Measurements from ENCODE around the gene CDH4. TPM values are rescaled to one million over a fixed set of nuclear protein-coding genes. Genes with fewer than 3 reads are reported as not detected.

Gene CDH4
- total and polyA plus RNA-seq, 4 experiments from 2014 or later, result 0.39 to 1.1 (median 0.41) TPM; not detected in 1

- Mint-ChIP-seq H3K27ac (no peak overlapping the region), H3K27me3 (peaks cover 0 to under 1% of the 10 kb centered on the region in 2 donors), H3K4me3 (no peak overlapping the region), H3K9me3 (peaks cover 0 to 4% (median 0%) of the 10 kb centered on the region in 8 donors), H3K36me3 (no peaks in the 10 kb centered on the region), H3K4me1 (peaks cover 0 to 7% (median 2%) of the 10 kb centered on the region in 4 donors)
- H3K4me3 ChIP-seq (ENCODE audit: low read length in 2 of 2), result no peak overlapping the region
- CTCF ChIA-PET (ENCODE audit: partially characterized antibody), result no interaction called here
- POLR2A ChIA-PET (ENCODE audit: partially characterized antibody), result no interaction called here
- intact Hi-C loops (cut with micrococcal nuclease), result no loop called here
- H3K27ac ChIP-seq (ENCODE audit: low read depth, low read length), result no peak overlapping the region
- H3K27me3 ChIP-seq (ENCODE audit: insufficient read depth, low read length), result no peaks in the 10 kb centered on the region
- no peaks in the 10 kb centered on the region for H3K4me1 ChIP-seq (ENCODE audit: insufficient read depth, low read length)
- no peaks in the 10 kb centered on the region for H3K36me3 ChIP-seq (ENCODE audit: insufficient read depth, low read length)
- no peak for DNase-seq
- no peaks in the 10 kb centered on the region for H3K9me3 ChIP-seq (ENCODE audit: control insufficient read depth in 1 of 2, low read length in 2 of 2)
Measured at GRCh38 chr20:61905781-61906523, 653.9 kb downstream of the CDH4 start.

- H3K9me3 Mint-ChIP-seq, result peaks cover 0 to 2% (median 0%) of the 10 kb centered on the region in 8 donors
- Histone ChIP-seq H3K27me3 (ENCODE audit: insufficient read depth, low read length) (no peaks in the 10 kb centered on the region), H3K9me3 (ENCODE audit: control insufficient read depth in 1 of 2, low read length in 2 of 2) (no peaks in the 10 kb centered on the region), H3K4me3 (ENCODE audit: low read length in 2 of 2) (no peak overlapping the region), H3K27ac (ENCODE audit: low read depth, low read length) (no peak overlapping the region), H3K4me1 (ENCODE audit: insufficient read depth, low read length) (no peaks in the 10 kb centered on the region), H3K36me3 (ENCODE audit: insufficient read depth, low read length) (no peaks in the 10 kb centered on the region)
- no peaks in the 10 kb centered on the region for H3K4me1 Mint-ChIP-seq
- intact Hi-C loops (cut with micrococcal nuclease), result no loop called here
- H3K4me3 Mint-ChIP-seq, result no peak overlapping the region
- H3K27ac Mint-ChIP-seq, result no peak overlapping the region
- CTCF ChIA-PET (ENCODE audit: partially characterized antibody), result no interaction called here
- no peak for DNase-seq
- H3K36me3 Mint-ChIP-seq, result no peaks in the 10 kb centered on the region
- H3K27me3 Mint-ChIP-seq, result peaks cover 0 to 2% of the 10 kb centered on the region in 2 donors
- POLR2A ChIA-PET (ENCODE audit: partially characterized antibody), result no interaction called here
Measured at GRCh38 chr20:61907081-61907891, 655.2 kb downstream of the CDH4 start.

- Histone ChIP-seq H3K4me1 (ENCODE audit: insufficient read depth, low read length) (no peaks in the 10 kb centered on the region), H3K4me3 (ENCODE audit: low read length in 2 of 2) (no peak overlapping the region), H3K36me3 (ENCODE audit: insufficient read depth, low read length) (no peaks in the 10 kb centered on the region), H3K27me3 (ENCODE audit: insufficient read depth, low read length) (no peaks in the 10 kb centered on the region), H3K27ac (ENCODE audit: low read depth, low read length) (no peak overlapping the region), H3K9me3 (ENCODE audit: control insufficient read depth in 1 of 2, low read length in 2 of 2) (no peaks in the 10 kb centered on the region)
- ChIA-PET CTCF (ENCODE audit: partially characterized antibody) (no interaction called here), POLR2A (ENCODE audit: partially characterized antibody) (no interaction called here)
- intact Hi-C loops (cut with micrococcal nuclease), result no loop called here
- no peak for DNase-seq
- Mint-ChIP-seq H3K9me3 (peaks cover 0 to 2% (median 0%) of the 10 kb centered on the region in 8 donors), H3K4me3 (no peak overlapping the region), H3K36me3 (no peaks in the 10 kb centered on the region), H3K4me1 (no peaks in the 10 kb centered on the region), H3K27me3 (peaks cover 0 to 2% of the 10 kb centered on the region in 2 donors), H3K27ac (no peak overlapping the region)
Measured at GRCh38 chr20:61908057-61909026, 656.3 kb downstream of the CDH4 start.

GRCh38 chr20:61909028-61909427 lies 657.0 kb downstream of the CDH4 start:
- intact Hi-C loops (cut with micrococcal nuclease), result no loop called here
- peaks cover 0 to 2% (median 0%) of the 10 kb centered on the region in 8 donors for H3K9me3 Mint-ChIP-seq
- H3K27me3 Mint-ChIP-seq, result peaks cover 0 to 2% of the 10 kb centered on the region in 2 donors
- H3K9me3 ChIP-seq (ENCODE audit: control insufficient read depth in 1 of 2, low read length in 2 of 2), result no peaks in the 10 kb centered on the region
- DNase-seq, result no peak
- no peaks in the 10 kb centered on the region for H3K27me3 ChIP-seq (ENCODE audit: insufficient read depth, low read length)
- H3K4me1 ChIP-seq (ENCODE audit: insufficient read depth, low read length), result no peaks in the 10 kb centered on the region
- H3K4me1 Mint-ChIP-seq, result no peaks in the 10 kb centered on the region
- no peaks in the 10 kb centered on the region for H3K36me3 Mint-ChIP-seq
- no peaks in the 10 kb centered on the region for H3K36me3 ChIP-seq (ENCODE audit: insufficient read depth, low read length)
- CTCF ChIA-PET (ENCODE audit: partially characterized antibody), result no interaction called here
- H3K27ac ChIP-seq (ENCODE audit: low read depth, low read length), result no peak overlapping the region
- POLR2A ChIA-PET (ENCODE audit: partially characterized antibody), result no interaction called here
- H3K4me3 ChIP-seq (ENCODE audit: low read length in 2 of 2), result no peak overlapping the region
- H3K27ac Mint-ChIP-seq, result no peak overlapping the region
- no peak overlapping the region for H3K4me3 Mint-ChIP-seq

- intact Hi-C loops (cut with micrococcal nuclease), result no loop called here
- Mint-ChIP-seq H3K4me3 (no peak overlapping the region), H3K27me3 (peaks cover 2 to 6% of the 10 kb centered on the region in 2 donors), H3K27ac (no peak overlapping the region), H3K9me3 (peaks cover 0 to 2% (median 0%) of the 10 kb centered on the region in 8 donors), H3K36me3 (no peaks in the 10 kb centered on the region), H3K4me1 (no peaks in the 10 kb centered on the region)
- Histone ChIP-seq H3K27me3 (ENCODE audit: insufficient read depth, low read length) (no peaks in the 10 kb centered on the region), H3K36me3 (ENCODE audit: insufficient read depth, low read length) (no peaks in the 10 kb centered on the region), H3K9me3 (ENCODE audit: control insufficient read depth in 1 of 2, low read length in 2 of 2) (no peaks in the 10 kb centered on the region), H3K4me1 (ENCODE audit: insufficient read depth, low read length) (no peaks in the 10 kb centered on the region), H3K4me3 (ENCODE audit: low read length in 2 of 2) (no peak overlapping the region), H3K27ac (ENCODE audit: low read depth, low read length) (no peak overlapping the region)
- ChIA-PET CTCF (ENCODE audit: partially characterized antibody) (no interaction called here), POLR2A (ENCODE audit: partially characterized antibody) (no interaction called here)
- no peak for DNase-seq
Measured at GRCh38 chr20:61909821-61910220, 657.8 kb downstream of the CDH4 start.

- DNase-seq, result no peak
- H3K36me3 Mint-ChIP-seq, result no peaks in the 10 kb centered on the region
- Histone ChIP-seq H3K4me1 (ENCODE audit: insufficient read depth, low read length) (no peaks in the 10 kb centered on the region), H3K4me3 (ENCODE audit: low read length in 2 of 2) (no peak overlapping the region), H3K36me3 (ENCODE audit: insufficient read depth, low read length) (no peaks in the 10 kb centered on the region), H3K27me3 (ENCODE audit: insufficient read depth, low read length) (no peaks in the 10 kb centered on the region), H3K27ac (ENCODE audit: low read depth, low read length) (no peak overlapping the region), H3K9me3 (ENCODE audit: control insufficient read depth in 1 of 2, low read length in 2 of 2) (no peaks in the 10 kb centered on the region)
- ChIA-PET CTCF (ENCODE audit: partially characterized antibody) (no interaction called here), POLR2A (ENCODE audit: partially characterized antibody) (no interaction called here)
- H3K9me3 Mint-ChIP-seq, result peaks cover 0 to 2% (median 0%) of the 10 kb centered on the region in 8 donors
- no peaks in the 10 kb centered on the region for H3K4me1 Mint-ChIP-seq
- intact Hi-C loops (cut with micrococcal nuclease), result no loop called here
- H3K4me3 Mint-ChIP-seq, result no peak overlapping the region
- H3K27me3 Mint-ChIP-seq, result peaks cover 3 to 7% of the 10 kb centered on the region in 2 donors
- H3K27ac Mint-ChIP-seq, result no peak overlapping the region
Measured at GRCh38 chr20:61911824-61912223, 659.8 kb downstream of the CDH4 start.
